GM21515 (cell line): ENCODE results near the gene SERPINA1.

Experiments used
- ATAC-seq: cut with Tn5 transposase; IDR thresholded peaks from one replicate; pipeline ENCODE4 v1.9.1; 2021; ENCODE audit not compliant: unreplicated experiment

The SERPINA1 gene

DNA sequence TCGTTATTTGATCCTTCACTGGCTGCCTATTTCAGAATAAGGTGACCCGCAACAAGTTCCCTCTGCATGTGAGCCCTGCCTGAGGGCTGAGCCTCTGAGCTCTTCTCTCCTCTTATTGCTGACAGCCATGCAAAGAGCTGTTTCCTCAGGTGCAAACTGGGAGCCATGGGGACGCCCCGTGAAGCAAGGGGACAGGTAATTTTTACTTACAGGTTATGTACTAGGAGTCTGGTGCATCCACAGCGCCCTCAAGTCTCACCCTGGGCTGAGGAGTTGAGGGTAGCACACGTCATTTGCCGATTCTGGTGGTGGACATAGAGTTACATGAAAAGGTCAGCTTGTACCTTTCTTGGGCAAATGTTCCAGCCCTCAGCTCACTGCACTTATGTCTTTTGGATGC is 39.1 kb downstream of the SERPINA1 start:
- no peak for ATAC-seq

DNA sequence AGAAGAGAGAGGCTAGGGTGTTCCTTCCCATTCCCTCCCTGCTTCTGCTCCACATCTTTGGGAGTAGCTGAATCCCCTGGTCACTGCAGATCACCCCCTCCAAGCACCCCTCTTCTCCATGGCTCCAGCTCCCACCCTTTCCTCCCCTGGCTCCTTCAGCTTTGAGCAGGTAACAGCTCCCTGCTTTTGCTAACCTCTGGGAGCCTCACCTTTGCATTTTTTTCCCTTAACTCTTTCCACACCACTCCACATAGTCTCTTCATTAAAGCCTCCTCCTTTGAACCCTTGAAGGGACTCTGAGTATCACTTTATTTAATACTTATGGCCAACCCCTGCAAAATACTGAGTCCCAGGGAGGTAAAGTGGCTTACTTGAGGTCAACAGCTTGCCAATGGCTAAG is 39.6 kb downstream of the SERPINA1 start:
- no peak for ATAC-seq

DNA sequence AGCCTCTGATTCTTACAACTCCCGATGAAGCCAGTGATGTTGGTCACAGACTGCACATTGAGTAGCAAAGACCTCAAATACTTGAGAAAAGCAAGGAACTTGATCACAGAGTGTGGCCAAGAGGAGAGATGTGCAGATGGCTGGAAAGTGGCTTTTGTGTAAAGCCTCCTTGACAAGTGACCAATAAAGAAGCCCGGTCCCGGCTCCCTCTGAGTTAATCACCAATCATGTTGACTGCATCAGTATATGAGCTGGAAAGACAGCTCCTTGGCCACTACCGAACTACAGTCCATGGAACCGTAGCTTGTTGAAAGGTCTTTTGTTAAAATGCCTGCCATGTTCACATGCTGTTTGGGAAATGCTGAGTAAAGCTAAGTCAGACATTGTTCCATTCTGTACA is 41.6 kb downstream of the SERPINA1 start:
- ATAC-seq: no peak

DNA sequence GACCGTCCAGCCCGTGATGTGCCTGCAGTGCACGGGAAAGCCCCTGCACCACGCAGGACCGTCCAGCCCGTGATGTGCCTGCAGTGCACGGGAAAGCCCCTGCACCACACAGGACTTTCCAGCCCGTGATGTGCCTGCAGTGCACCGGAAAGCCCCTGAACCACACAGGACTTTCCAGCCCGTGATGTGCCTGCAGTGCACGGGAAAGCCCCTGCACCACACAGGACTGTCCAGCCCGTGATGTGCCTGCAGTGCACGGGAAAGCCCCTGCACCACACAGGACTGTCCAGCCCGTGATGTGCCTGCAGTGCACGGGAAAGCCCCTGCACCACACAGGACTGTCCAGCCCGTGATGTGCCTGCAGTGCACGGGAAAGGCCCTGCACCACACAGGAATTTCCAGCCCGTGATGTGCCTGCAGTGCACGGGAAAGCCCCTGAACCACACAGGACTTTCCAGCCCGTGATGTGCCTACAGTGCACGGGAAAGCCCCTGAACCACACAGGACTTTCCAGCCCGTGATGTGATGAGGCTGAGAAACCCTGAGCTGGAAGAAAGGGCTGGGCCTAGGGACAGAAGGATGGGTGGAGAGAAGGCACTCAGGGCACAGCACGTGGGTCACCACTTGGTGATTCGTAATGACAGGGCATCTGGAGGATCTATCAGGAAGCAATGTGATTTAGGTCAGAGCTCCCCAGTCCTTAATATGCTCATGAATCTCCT is 42.2 kb downstream of the SERPINA1 start:
- peak; percentile 46 for ATAC-seq

DNA sequence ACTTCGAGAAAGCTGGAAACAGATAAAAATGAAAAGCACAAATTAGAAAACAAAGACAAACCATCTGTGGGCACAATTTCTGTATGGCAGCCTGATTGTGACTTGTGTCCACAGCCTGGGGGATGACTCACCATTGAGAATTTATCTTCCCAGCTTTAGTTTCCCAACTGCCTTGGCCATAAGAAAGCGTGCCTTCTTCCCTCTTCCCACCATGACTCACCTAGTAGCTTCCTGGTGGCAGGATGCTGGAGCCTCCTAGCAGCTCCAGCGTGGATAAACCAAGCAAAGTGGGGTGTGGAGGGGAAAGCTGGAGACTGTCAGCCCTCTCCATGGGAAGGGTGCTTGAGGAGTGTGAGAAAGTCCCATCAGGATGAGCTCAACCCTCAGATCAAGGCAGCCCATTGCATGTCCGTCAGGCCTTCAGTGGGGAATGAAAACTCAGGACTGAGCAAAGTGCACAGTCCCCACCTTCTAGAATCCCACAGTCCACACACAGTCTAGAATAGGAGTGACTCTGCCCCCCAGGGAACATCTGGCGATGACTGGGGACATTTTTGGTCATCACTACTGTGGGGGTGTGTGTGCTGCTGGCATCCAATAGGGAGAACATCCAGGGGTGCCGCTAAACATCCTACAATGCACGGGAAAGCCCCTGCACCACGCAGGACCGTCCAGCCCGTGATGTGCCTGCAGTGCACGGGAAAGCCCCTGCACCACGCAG is 42.9 kb downstream of the SERPINA1 start:
- no peak for ATAC-seq

DNA sequence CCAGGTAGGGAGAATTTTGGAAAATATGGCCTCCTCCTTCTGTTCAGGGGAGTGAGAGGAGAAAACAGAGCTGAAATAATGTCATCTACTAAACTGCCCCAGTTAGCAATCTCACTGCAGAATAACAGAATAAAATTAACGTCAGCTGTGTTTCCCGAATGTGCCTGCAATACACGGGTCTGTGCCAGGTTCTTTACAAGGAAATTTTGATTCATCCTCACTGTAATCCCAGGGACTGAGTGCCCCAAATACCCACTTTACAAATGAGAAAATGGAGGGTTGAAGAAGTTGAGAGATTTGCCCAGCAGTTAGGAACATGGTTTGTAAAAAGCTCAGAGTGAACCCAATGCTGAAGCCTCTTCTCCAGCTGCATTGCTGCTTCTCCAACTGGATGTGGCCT is 44.0 kb downstream of the SERPINA1 start:
- no peak for ATAC-seq

DNA sequence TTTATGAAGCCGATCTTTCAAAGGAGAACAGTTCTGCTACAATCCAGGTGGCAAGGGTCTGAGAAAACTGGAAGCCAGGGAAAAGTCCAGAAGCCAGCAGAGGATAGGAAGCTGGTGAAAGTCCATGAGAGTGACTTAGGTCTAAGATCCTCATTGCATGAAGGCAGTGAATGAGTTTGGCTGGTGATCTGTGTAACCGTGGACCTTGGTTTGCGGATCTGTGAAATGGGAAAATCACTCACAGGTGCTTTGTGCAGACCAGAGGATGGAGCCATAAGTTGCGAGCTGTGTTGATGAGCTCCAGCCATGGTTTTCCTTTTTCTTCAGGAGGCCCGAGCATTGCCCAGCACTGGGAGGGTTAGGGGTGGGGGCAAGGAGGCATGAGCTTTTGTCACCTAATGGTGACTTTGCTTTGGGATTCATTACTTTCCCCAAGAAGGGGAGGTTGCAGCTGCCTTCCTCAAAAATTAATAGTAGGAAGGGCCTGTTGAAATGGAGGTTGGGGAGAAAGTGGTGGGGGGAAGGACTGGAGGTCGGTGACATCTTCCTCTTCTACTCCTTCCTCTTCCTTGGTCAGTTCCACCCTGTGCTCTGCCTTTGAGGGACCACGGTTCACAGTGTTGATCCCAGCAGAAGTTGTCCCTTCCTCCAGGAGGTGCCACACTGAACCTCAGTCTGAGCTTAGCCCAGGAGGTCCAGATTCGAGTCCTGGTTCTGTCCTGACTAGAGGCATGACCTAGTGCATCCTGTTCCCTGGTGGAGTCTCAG is 45.0 kb downstream of the SERPINA1 start:
- no peak for ATAC-seq

DNA sequence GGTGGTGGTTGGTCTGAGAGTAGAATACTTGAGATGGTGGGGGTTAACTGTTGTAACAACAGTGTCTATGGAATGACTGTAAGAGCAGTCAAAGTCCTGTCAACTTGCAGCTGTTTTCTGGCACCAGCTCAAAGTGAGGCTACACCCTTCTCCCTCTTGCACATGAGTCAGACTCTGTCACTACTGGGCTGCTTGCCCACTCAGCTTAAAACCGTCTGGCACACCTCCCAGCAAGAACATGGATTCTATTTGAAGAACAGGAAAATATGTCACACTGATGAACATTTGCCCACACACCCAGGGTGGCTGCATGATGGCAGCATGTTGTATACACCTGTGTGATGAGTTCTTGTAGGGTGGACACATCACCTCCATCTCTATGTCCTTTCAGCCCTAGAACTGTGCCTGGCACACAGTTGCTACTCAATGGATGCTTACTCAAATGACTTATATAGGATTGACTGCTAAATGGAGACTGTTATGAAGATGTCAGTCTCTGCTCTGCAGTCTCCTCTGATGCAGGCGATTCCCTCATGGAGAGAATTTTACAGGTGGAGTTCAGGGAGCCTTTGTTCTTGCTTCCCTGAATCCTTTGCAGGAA is 46.0 kb downstream of the SERPINA1 start:
- no peak for ATAC-seq

DNA sequence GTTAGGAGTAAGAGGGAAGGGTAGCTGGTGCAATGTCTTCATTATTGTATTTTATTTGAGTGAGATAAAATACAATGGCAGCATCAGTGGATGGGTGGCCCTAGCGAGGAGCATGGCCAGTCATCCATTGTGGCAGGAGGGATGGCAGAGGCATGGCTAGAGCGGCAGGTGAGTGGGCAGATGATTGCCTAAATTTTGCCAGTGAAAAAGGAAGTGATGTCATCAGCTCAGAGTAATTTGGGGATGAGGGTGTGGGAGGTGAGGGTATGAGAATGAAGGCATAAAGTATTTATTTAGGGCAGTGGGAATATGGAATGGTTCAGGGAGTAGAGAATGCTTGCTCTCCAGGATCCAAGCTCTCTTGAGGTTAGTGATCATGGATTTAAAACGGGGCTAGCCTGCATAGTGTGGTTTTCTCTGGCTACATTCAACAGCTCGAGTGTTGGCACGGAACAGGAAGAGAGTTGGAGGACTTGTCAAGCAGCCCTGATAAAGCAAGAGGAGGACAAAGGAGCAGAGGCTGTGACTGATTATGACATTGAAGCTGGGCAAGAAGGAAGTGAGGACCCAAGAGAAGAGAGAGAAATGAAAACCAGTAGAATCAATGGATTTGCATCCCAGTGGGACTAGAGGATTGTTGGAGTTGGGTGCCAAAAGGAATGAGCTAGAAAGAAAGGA is 46.6 kb downstream of the SERPINA1 start:
- ATAC-seq: no peak

DNA sequence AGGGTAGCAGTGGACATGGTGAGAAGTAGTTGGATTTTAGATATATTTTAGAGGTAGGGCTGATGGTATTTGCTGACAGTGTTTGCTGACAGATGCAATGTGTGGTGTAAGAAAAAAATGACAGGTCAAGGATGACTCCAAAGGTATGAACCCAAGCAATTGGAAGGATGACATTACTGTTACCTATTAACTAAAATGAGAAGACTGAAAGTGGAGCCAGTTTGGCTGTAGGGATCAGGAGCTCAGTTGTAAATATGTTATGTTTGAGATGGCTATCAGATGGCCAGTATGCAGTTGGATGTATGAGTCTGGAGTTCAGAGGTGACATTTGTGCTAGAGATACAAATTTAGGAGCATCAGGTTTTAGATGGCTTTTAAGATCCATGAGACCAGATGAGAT is 47.9 kb downstream of the SERPINA1 start:
- no peak for ATAC-seq

DNA sequence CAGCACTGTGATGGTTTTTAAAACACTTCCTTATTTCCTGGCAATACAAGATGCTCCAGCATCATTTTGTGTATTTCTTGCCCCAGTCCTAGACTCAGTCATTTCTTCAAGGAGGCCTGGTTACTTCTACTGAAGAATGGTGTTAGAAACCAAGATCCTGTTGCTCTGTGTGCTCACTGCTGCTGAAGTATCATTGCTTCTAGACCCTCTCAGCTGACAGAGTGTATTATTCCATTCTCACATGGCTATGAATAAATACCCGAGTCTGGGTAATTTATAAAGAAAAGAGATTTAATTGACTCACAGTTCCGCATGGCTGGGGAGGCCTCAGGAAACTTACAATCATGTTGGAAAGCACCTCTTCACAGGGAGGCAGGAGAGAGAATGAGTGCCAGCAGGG is 50.4 kb downstream of the SERPINA1 start:
- no peak for ATAC-seq

DNA sequence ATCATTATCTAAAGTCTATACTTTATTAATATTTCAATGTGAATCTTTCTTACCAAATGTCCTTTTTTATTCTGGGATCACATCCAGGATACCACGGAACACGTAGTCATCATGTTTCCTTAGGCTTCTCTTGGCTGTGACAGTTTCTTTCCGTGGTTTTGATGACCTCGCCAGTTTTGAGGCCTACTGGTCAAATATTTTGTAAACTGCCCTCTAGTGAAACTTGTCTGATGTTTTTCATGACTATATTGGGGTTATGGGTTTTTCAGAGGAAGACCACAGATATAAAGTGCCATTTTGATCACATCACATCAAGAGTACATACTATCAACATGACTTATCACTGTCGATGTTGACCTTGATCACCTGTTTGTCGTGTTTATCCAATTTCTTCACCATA is 51.1 kb downstream of the SERPINA1 start:
- no peak for ATAC-seq

DNA sequence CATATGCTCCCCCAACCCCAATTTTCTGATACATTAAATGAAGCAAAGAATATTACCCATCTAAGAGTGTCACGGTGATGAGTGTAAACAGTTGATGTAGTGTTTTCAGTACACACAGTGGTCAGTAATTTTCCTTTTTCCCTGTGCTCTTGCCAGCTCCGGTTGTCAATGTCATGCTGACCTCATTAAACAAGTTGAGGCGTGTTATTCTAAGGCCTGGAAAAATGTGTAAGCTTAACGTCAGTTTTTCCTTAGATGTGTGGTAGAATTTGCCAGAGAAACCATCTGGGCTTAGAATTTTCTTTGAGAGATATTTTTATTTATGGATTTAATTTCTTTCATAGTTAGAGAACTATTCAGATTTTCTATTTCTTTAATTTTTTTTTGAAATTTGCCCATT is 53.5 kb downstream of the SERPINA1 start:
- no peak for ATAC-seq

DNA sequence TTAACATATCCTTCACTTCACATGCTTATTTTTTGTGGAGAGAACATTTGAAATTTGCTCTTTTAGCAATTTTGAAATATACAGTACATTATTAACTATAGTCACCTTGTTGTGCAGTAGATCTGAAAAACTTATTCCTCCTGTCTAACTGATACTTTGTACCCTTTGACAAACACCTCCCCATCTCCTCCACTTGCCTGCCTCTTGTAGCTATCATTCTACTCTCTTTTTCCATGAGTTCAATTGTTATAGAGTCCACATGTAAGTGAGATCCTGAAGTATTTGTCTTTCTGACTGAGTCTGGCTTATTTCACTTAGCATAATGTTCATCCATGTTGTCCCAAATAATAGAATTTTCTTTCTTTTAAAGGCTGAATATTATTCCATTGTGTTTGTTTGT is 55.8 kb downstream of the SERPINA1 start:
- ATAC-seq: no peak

DNA sequence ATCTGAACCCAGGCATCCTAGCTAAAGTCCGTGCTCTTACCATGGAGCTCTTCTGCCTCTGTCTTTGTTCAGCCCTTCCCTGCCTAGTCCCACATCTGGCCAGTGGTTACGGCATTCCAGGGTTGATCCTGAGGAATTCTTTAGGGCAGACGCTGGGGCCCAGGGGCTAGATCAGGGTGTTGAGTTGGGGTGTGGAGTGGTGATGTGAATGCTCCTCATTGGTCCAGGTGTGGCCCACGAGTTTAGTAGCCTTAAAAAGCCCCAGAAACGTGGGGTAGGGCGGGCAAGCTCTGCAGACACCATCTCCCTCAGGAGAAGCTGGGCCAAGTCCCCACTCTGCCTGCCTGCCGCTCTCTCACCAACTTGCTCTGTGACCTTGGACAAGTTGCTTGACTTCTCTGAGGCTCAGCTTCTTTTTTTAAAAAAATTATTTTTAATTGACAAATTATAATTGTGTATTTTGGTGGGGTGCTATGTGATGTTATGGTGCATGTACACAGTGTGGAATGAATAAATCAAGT is 56.3 kb downstream of the SERPINA1 start:
- no peak for ATAC-seq

DNA sequence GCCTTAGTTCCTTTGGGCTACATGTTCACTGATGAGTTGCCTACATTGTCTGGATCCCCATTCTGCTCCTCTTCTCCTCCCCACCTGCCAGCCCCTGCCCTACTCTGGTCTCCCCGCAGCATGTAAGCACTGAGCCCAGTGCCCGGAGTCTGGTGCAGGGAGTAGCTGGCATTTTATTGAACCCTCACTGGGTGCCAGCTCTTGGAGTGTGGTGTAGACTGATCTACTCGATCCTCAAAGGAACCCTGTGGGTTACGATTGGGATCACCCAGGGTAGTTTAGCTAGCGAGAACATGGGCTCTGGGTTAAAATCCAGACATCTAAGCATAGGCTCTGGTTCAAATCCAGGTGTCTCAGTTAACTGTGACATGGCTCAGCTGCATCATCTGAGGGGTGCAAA is 56.9 kb downstream of the SERPINA1 start:
- ATAC-seq: no peak

DNA sequence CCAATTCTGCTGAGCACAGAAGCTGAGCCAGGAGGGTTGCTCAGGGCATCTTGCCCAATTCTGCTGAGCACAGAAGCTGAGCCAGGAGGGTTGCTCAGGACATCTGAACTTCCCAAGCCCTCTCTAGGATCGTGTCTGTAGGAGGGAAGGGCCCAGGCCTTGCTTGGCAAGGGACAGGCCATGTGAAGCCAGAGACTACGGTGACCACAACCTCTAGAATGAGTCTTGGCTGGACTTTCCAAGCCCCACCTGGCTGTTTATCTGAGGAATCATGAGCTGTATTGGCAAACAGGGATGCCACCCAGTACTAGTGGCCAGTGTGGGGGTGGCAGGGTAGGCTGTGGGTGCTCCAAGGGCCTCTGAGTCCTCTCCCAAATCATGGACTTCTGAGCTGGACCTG is 57.5 kb downstream of the SERPINA1 start:
- ATAC-seq: no peak

DNA sequence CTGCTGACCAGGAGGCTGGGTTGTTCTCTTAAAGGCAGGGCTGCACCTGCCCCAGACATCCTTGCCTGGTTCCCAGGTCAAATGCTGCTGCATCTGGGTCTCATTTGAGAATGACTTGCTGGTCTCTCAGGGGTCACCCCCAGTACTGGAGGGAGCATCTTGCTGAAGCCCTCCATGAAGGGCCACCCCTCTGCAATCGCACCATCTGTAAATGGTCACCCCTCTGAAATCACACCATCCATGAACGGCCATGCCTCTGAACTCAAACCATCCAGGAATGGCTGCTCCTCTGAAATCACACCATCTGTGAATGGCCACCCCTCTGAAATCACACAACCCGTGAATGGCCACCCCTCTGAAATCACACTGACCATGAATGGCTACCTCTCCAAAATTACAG is 58.0 kb downstream of the SERPINA1 start:
- no peak for ATAC-seq

DNA sequence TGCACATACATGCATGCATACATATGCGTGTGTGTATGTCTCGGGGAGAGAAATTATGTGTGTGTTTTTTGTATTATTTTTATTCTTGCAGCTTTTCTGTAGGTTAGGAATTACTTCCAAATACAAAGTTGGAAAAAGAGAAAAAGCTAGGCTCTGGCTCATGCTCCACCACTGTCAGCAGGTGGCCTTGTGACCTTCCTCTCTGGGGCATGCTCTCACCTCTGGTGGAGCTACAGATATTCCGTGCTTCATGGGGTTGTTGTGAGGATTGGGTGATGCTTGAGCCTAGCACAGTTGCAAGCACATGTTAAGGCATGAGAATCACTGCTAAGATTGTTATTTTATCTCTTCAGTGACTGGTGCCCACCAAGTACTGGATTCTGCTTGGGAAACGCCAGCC is 58.5 kb downstream of the SERPINA1 start:
- no peak for ATAC-seq

DNA sequence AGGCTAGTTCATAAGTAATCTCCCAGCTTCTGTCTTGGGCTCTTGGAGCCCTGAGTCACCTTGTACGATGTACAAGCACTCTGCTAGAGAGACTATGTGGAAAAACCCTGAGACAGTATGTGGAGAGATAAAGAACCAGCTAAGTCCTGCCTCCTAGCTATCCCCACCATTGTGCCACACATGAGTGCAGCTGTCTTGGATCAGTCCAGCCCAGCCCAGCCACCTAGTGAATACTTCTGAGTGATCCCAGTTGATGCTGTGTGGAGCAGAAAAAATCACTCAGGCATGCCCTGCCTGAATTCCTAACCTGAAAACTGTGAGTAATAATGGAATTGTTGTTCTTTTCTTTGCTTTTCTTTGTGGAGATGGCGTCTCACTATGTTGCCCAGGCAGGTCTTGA is 60.2 kb downstream of the SERPINA1 start:
- ATAC-seq: no peak
